HG03342 (cell line): ENCODE data around the gene TBX10.

Experiments
- ATAC-seq: cut with Tn5 transposase; IDR thresholded peaks from one replicate; pipeline ENCODE4 v1.9.1; 2021; ENCODE audit warnings: mild to moderate bottlenecking, moderate library complexity; ENCODE audit not compliant: unreplicated experiment

TBX10 gene

DNA sequence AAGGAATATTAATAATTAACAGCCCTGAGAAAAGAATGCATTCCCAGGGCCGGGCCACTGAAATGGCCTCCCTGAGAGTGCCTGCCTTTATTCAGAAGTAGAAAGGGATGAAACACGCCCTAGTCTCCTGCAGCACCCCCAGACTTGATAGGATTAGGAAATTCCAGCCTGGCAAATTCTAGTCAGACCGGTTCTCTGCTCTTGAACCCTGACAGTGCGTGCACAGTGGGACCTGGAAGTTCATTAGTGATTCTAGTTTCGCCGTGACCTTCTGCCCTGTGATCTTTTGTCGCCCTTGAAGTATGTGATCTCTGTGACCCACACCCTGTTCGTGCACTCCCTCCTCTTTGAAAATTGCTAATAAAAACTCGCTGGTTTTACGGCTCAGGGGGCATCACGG lies 58.1 kb downstream of the TBX10 start:
- no peak for ATAC-seq
